ENCODE data around the gene MIS18BP1.

Gene MIS18BP1

GRCh38 chr14:45258073-45258472 lies 5.1 kb upstream of the MIS18BP1 start:
- TF ChIP-seq FOXA1 (IDR thresholded peaks at IDR 0.05) (no peak), HDGF (IDR thresholded peaks at IDR 0.05; ENCODE audit: borderline replicate concordance) (no peak), ELF4 (IDR thresholded peaks at IDR 0.05) (no peak), TARDBP (IDR thresholded peaks at IDR 0.05) (no peak), ZNF384 (IDR thresholded peaks at IDR 0.05) (no peak), BHLHE40 (IDR thresholded peaks at IDR 0.05; ENCODE audit: borderline replicate concordance) (no peak), SUZ12 (IDR thresholded peaks at IDR 0.05) (no peak), FOXM1 (IDR thresholded peaks at IDR 0.05; ENCODE audit: borderline replicate concordance) (no peak), FOXK2 (IDR thresholded peaks at IDR 0.05) (no peak), LEF1 (IDR thresholded peaks at IDR 0.05; ENCODE audit: borderline replicate concordance) (no peak), NFRKB (IDR thresholded peaks at IDR 0.05) (no peak), L3MBTL2 (conservative IDR thresholded peaks at IDR 0.05) (no peak), SP1 (IDR thresholded peaks at IDR 0.05) (no peak), CTBP1 (IDR thresholded peaks at IDR 0.05; ENCODE audit: borderline replicate concordance) (no peak)
- TF ChIP-seq, protein P1, sequence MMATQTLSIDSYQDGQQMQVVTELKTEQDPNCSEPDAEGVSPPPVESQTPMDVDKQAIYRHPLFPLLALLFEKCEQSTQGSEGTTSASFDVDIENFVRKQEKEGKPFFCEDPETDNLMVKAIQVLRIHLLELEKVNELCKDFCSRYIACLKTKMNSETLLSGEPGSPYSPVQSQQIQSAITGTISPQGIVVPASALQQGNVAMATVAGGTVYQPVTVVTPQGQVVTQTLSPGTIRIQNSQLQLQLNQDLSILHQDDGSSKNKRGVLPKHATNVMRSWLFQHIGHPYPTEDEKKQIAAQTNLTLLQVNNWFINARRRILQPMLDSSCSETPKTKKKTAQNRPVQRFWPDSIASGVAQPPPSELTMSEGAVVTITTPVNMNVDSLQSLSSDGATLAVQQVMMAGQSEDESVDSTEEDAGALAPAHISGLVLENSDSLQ (IDR thresholded peaks at IDR 0.05) = no peak
- ChIA-PET POLR2A (no interaction called here), CTCF (no interaction called here)
- no peak for DNase-seq (ENCODE audit: extremely low spot score)

- no peak for DNase-seq (ENCODE audit: extremely low spot score)
- ChIA-PET CTCF (no interaction called here), POLR2A (no interaction called here)
- TF ChIP-seq CTBP1 (IDR thresholded peaks at IDR 0.05; ENCODE audit: borderline replicate concordance) = no peak
- no peak for TF ChIP-seq ARNT (IDR thresholded peaks at IDR 0.05)
- TF ChIP-seq NFRKB (IDR thresholded peaks at IDR 0.05) = no peak
- TF ChIP-seq FOXM1 (IDR thresholded peaks at IDR 0.05; ENCODE audit: borderline replicate concordance) = no peak
Observed at GRCh38 chr14:45254771-45255170, 1.8 kb upstream of the MIS18BP1 start.

DNA sequence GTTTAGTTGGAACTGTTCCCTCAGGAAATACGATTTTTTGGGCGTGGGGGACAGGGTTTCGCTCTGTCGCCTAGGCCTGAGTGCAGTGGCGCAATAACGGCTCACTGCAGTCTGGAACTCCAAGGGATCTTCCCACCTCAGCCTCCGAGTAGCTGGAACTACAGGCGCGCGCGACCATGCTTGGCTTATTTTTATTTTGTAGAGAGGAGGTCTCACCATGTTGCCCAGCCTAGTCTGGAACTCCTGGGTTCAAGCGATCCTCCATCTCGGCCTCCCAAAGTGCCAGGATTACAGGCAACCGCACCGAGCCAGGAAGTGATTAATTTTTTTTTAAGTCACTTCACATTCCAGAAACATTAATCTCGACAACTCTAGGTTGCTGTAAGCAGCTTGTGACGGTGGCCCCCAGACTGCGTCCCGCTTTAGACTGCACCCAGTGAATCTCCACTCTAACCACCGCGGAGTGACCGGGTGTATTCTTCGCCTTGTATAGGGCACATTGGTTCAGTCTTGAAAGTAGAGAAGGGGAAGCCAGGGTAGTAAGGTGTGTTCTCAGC lies 830 bp upstream of the MIS18BP1 start:
- no peak for DNase-seq (ENCODE audit: extremely low spot score)
- CTCF ChIA-PET = interaction anchor here (0.6 to 0.9 kb wide), 5 partner anchors 10 to 323 kb away, joined by 3 to 4 read pairs (median 3); no protein-coding TSS in a partner anchor
- POLR2A ChIA-PET = interaction anchor here (0.9 to 1.9 kb wide), 2 partner anchors 11 to 292 kb away, joined by 3 to 8 read pairs; partner anchors contain the start of genes KLHL28 and TOGARAM1
- no peak for TF ChIP-seq L3MBTL2 (conservative IDR thresholded peaks at IDR 0.05)
- no peak for TF ChIP-seq BHLHE40 (IDR thresholded peaks at IDR 0.05; ENCODE audit: borderline replicate concordance)
- TF ChIP-seq, protein P1 (IDR thresholded peaks at IDR 0.05) = no peak
- TF ChIP-seq HDGF (IDR thresholded peaks at IDR 0.05; ENCODE audit: borderline replicate concordance) = no peak
- TF ChIP-seq ARNT (IDR thresholded peaks at IDR 0.05) = no peak
- TF ChIP-seq ZNF384 (IDR thresholded peaks at IDR 0.05) = no peak
- TF ChIP-seq FOXA1 (IDR thresholded peaks at IDR 0.05) = no peak
- no peak for TF ChIP-seq SUZ12 (IDR thresholded peaks at IDR 0.05)
- TF ChIP-seq FOXM1 (IDR thresholded peaks at IDR 0.05; ENCODE audit: borderline replicate concordance) = no peak
- TF ChIP-seq FOXK2 (IDR thresholded peaks at IDR 0.05) = no peak
- TF ChIP-seq LEF1 (IDR thresholded peaks at IDR 0.05; ENCODE audit: borderline replicate concordance) = no peak
- no peak for TF ChIP-seq NFRKB (IDR thresholded peaks at IDR 0.05)
- no peak for TF ChIP-seq TARDBP (IDR thresholded peaks at IDR 0.05)

- ChIA-PET POLR2A (interaction anchor here (0.7 to 1.9 kb wide), 4 partner anchors 10 to 300 kb away, joined by 3 to 8 read pairs (median 4); partner anchors contain the start of genes KLHL28 and TOGARAM1), CTCF (interaction anchor here (0.9 to 1.0 kb wide), 2 partner anchors 9 to 300 kb away, joined by 3 read pairs; no protein-coding TSS in a partner anchor)
- no peak for DNase-seq (ENCODE audit: extremely low spot score)
- TF ChIP-seq ELF4 (IDR thresholded peaks at IDR 0.05) (no peak), ZNF384 (IDR thresholded peaks at IDR 0.05) (peak; percentile 65), HDGF (IDR thresholded peaks at IDR 0.05; ENCODE audit: borderline replicate concordance) (no peak), FOXM1 (IDR thresholded peaks at IDR 0.05; ENCODE audit: borderline replicate concordance) (no peak)
Observed at GRCh38 chr14:45252366-45253069, 484 bp downstream of the MIS18BP1 start.

- TF ChIP-seq CTBP1 (IDR thresholded peaks at IDR 0.05; ENCODE audit: borderline replicate concordance) = no peak
- TF ChIP-seq ARNT (IDR thresholded peaks at IDR 0.05) = no peak
- TF ChIP-seq NFRKB (IDR thresholded peaks at IDR 0.05) = no peak
- no peak for TF ChIP-seq FOXA1 (IDR thresholded peaks at IDR 0.05)
- TF ChIP-seq, protein P1 (IDR thresholded peaks at IDR 0.05) = no peak
- TF ChIP-seq FOXM1 (IDR thresholded peaks at IDR 0.05; ENCODE audit: borderline replicate concordance) = no peak
- no peak for TF ChIP-seq BHLHE40 (IDR thresholded peaks at IDR 0.05; ENCODE audit: borderline replicate concordance)
- no peak for TF ChIP-seq SUZ12 (IDR thresholded peaks at IDR 0.05)
- TF ChIP-seq HDGF (IDR thresholded peaks at IDR 0.05; ENCODE audit: borderline replicate concordance) = no peak
- no peak for TF ChIP-seq ELF4 (IDR thresholded peaks at IDR 0.05)
- TF ChIP-seq LEF1 (IDR thresholded peaks at IDR 0.05; ENCODE audit: borderline replicate concordance) = no peak
- no peak for TF ChIP-seq TARDBP (IDR thresholded peaks at IDR 0.05)
- no peak for TF ChIP-seq FOXK2 (IDR thresholded peaks at IDR 0.05)
- ChIA-PET POLR2A (interaction anchor here (0.7 to 1.9 kb wide), 3 partner anchors 112 to 299 kb away, joined by 3 to 8 read pairs (median 4); partner anchors contain the start of genes KLHL28 and TOGARAM1), CTCF (interaction anchor here (1.0 kb wide), 1 partner anchor 299 kb away, joined by 3 read pairs; no protein-coding TSS in a partner anchor)
- DNase-seq (ENCODE audit: extremely low spot score) = no peak
Observed at GRCh38 chr14:45251912-45252311, 1.1 kb downstream of the MIS18BP1 start.
